ENCODE data around the gene LINGO3.

DNA sequence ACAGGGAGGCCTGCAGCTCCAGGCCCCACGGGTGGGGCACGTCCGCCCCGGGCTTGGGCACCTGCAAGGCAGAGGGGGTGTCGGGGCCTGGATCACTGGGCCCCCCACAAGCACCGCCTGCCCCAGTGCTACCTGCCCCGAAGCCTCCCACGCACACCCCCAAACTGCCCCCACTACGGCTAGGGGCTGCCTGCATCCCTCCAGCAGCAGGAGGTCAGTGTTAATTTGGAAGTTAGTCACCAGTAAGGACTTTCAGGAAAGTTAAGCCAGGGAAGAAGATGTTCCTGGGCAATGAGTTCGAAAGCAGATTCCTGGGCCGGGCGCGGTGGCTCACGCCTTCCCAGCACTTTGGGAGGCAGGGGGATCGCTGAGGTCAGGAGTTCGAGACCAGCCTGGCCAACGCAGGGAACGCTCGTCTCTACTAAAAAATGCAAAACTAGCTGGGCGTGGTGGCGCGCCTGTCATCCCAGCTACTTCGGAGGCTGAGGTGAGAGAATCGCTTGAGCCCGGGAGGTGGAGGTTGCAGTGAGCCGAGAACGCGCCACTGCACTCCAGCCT, 31.4 kb downstream of the LINGO3 start:
- no peak for TF ChIP-seq YY1 (IDR thresholded peaks at IDR 0.05; ENCODE audit: insufficient read depth, insufficient read length)
- no peak for TF ChIP-seq SUZ12 (IDR thresholded peaks at IDR 0.05; ENCODE audit: extremely low read depth, insufficient read depth, insufficient read length)
- TF ChIP-seq ZNF274 (IDR thresholded peaks at IDR 0.05; ENCODE audit: low read depth, low read length), result no peak

All from NT2/D1 (cell line).